ENCODE results near the gene MEOX1.

- TF ChIP-seq, protein P1, sequence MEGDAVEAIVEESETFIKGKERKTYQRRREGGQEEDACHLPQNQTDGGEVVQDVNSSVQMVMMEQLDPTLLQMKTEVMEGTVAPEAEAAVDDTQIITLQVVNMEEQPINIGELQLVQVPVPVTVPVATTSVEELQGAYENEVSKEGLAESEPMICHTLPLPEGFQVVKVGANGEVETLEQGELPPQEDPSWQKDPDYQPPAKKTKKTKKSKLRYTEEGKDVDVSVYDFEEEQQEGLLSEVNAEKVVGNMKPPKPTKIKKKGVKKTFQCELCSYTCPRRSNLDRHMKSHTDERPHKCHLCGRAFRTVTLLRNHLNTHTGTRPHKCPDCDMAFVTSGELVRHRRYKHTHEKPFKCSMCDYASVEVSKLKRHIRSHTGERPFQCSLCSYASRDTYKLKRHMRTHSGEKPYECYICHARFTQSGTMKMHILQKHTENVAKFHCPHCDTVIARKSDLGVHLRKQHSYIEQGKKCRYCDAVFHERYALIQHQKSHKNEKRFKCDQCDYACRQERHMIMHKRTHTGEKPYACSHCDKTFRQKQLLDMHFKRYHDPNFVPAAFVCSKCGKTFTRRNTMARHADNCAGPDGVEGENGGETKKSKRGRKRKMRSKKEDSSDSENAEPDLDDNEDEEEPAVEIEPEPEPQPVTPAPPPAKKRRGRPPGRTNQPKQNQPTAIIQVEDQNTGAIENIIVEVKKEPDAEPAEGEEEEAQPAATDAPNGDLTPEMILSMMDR (conservative IDR thresholded peaks at IDR 0.05; ENCODE audit: low read depth, low read length): no peak
- TF ChIP-seq MXI1 (IDR thresholded peaks at IDR 0.05; ENCODE audit: borderline replicate concordance, low read depth, low read length) (no peak), POLR2A (IDR thresholded peaks at IDR 0.05; ENCODE audit: low read depth, low read length) (no peak), RAD21 (IDR thresholded peaks at IDR 0.05; ENCODE audit: low read length) (no peak), FOS (IDR thresholded peaks at IDR 0.05; ENCODE audit: low read depth, low read length) (no peak), ELK1 (IDR thresholded peaks at IDR 0.05; ENCODE audit: borderline replicate concordance, low read depth, low read length) (no peak), SMC3 (IDR thresholded peaks at IDR 0.05; ENCODE audit: low read depth, low read length) (no peak)
These were observed 18.7 kb upstream of the MEOX1 start for GRCh38 chr17:43680461-43680860.

Data from IMR-90 (cell line).